ENCODE measurements around the gene LILRA1. TPM values are rescaled to one million over a fixed set of nuclear protein-coding genes. Genes with fewer than 3 reads are reported as not detected.
"Not testable (repeated sequence)": the region's sequence is repeated elsewhere in the genome, so short reads cannot be mapped to it uniquely, and the experiment has no call there.

LILRA1 gene
- total RNA-seq, 1 experiment from 2014 or later = not detected

DNA sequence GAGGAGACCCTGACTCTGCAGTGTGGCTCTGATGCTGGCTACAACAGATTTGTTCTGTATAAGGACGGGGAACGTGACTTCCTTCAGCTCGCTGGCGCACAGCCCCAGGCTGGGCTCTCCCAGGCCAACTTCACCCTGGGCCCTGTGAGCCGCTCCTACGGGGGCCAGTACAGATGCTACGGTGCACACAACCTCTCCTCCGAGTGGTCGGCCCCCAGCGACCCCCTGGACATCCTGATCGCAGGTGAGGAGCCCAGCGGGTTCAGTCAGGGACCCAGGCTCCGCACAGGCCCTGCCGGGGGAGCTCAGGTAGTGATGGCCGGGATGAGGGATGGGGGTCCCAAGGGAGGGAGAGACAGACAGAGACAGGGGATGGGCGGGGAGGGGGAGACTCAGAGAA lies 39.1 kb downstream of the LILRA1 start:
- peaks cover 19% of the 10 kb centered on the region for H3K27me3 Mint-ChIP-seq (ENCODE audit: insufficient read depth, unreplicated experiment)
- H3K4me3 Mint-ChIP-seq (ENCODE audit: unreplicated experiment); H3K36me3 ChIP-seq (ENCODE audit: control insufficient read depth, insufficient read depth, low read length); H3K9me3 Mint-ChIP-seq (ENCODE audit: unreplicated experiment); H3K4me1 Mint-ChIP-seq (ENCODE audit: low read depth, unreplicated experiment); H3K9me3 ChIP-seq; H3K36me3 Mint-ChIP-seq (ENCODE audit: insufficient read depth, unreplicated experiment); CTCF ChIA-PET; POLR2A ChIA-PET; H3K4me1 ChIP-seq; BruUV-seq (replicated peaks); DNase-seq; H3K27ac Mint-ChIP-seq (ENCODE audit: unreplicated experiment); H3K27me3 ChIP-seq (replicated peaks; ENCODE audit: control insufficient read depth, insufficient read depth, low read length); H3K4me3 ChIP-seq (ENCODE audit: low read depth, low read length): not testable (repeated sequence)
- intact Hi-C loops (cut with micrococcal nuclease; ENCODE audit: unreplicated experiment) = loop anchor here (5.0 kb wide), 1 partner anchor 335 kb away; no protein-coding TSS in a partner anchor

DNA sequence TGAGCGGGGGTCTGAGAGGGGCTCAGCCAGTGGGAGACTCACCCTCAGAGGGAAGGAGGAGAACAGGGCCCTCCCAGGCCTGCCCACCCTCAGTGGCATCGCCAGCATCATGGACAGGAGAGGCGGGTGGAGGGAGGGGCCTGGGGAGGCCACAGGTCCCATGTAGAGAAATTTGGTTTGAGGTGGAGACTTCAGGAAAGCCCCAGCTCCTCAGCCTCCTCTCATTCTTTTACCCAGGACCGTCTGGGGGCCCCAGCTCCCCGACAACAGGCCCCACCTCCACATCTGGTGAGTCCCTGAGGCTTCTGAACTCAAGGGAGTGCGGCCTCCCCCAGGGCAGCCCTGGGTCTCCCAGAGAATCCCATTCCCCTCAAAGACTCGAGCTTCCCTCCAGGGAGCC lies 40.0 kb downstream of the LILRA1 start:
- Histone ChIP-seq H3K36me3 (ENCODE audit: control insufficient read depth, insufficient read depth, low read length) (no peaks in the 10 kb centered on the region), H3K9me3 (no peaks in the 10 kb centered on the region), H3K4me1 (no peaks in the 10 kb centered on the region), H3K27me3 (replicated peaks; ENCODE audit: control insufficient read depth, insufficient read depth, low read length) (no peaks in the 10 kb centered on the region; the same call in 1 of the 2 replicates), H3K4me3 (ENCODE audit: low read depth, low read length) (no peak overlapping the region)
- POLR2A ChIA-PET = no interaction called here
- DNase-seq = no peak
- no peak for TF ChIP-seq CTCF (IDR thresholded peaks at IDR 0.05; ENCODE audit: insufficient read depth in 1 of 2, low read depth in 1 of 2, low read length in 1 of 2, severe bottlenecking in 1 of 2, unreplicated experiment in 1 of 2)
- H3K9me3 Mint-ChIP-seq (ENCODE audit: unreplicated experiment) = no peaks in the 10 kb centered on the region
- CTCF ChIA-PET = no interaction called here
- no peaks in the 10 kb centered on the region for H3K36me3 Mint-ChIP-seq (ENCODE audit: insufficient read depth, unreplicated experiment)
- no peaks in the 10 kb centered on the region for H3K4me1 Mint-ChIP-seq (ENCODE audit: low read depth, unreplicated experiment)
- no peak overlapping the region for H3K27ac Mint-ChIP-seq (ENCODE audit: unreplicated experiment)
- no peak overlapping the region for H3K4me3 Mint-ChIP-seq (ENCODE audit: unreplicated experiment)
- BruUV-seq (replicated peaks) = no TSS peak
- intact Hi-C loops (cut with micrococcal nuclease; ENCODE audit: unreplicated experiment) = loop anchor here (5.0 kb wide), 1 partner anchor 336 kb away; no protein-coding TSS in a partner anchor
- H3K27me3 Mint-ChIP-seq (ENCODE audit: insufficient read depth, unreplicated experiment) = peaks cover 20% of the 10 kb centered on the region

GRCh38 chr19:54636081-54636480 lies 42.6 kb downstream of the LILRA1 start:
- H3K4me3 ChIP-seq (ENCODE audit: low read depth, low read length); DNase-seq; H3K4me3 Mint-ChIP-seq (ENCODE audit: unreplicated experiment); H3K9me3 Mint-ChIP-seq (ENCODE audit: unreplicated experiment); H3K9me3 ChIP-seq; H3K27me3 ChIP-seq (replicated peaks; ENCODE audit: control insufficient read depth, insufficient read depth, low read length); H3K27ac Mint-ChIP-seq (ENCODE audit: unreplicated experiment); H3K36me3 ChIP-seq (ENCODE audit: control insufficient read depth, insufficient read depth, low read length); H3K4me1 ChIP-seq; H3K4me1 Mint-ChIP-seq (ENCODE audit: low read depth, unreplicated experiment); CTCF ChIA-PET; BruUV-seq (replicated peaks); POLR2A ChIA-PET; H3K36me3 Mint-ChIP-seq (ENCODE audit: insufficient read depth, unreplicated experiment); intact Hi-C loops (cut with micrococcal nuclease; ENCODE audit: unreplicated experiment): not testable (repeated sequence)
- peaks cover 26% of the 10 kb centered on the region for H3K27me3 Mint-ChIP-seq (ENCODE audit: insufficient read depth, unreplicated experiment)

GRCh38 chr19:54638683-54639082 lies 45.3 kb downstream of the LILRA1 start:
- no peaks in the 10 kb centered on the region for H3K9me3 ChIP-seq
- H3K27me3 ChIP-seq (replicated peaks; ENCODE audit: control insufficient read depth, insufficient read depth, low read length) = no peaks in the 10 kb centered on the region
- Mint-ChIP-seq H3K36me3 (ENCODE audit: insufficient read depth, unreplicated experiment) (no peaks in the 10 kb centered on the region), H3K27me3 (ENCODE audit: insufficient read depth, unreplicated experiment) (peaks cover 25% of the 10 kb centered on the region), H3K27ac (ENCODE audit: unreplicated experiment) (no peak overlapping the region), H3K4me3 (ENCODE audit: unreplicated experiment) (no peak overlapping the region), H3K4me1 (ENCODE audit: low read depth, unreplicated experiment) (no peaks in the 10 kb centered on the region), H3K9me3 (ENCODE audit: unreplicated experiment) (no peaks in the 10 kb centered on the region)
- BruUV-seq (replicated peaks) = no TSS peak
- H3K4me1 ChIP-seq = no peaks in the 10 kb centered on the region
- H3K4me3 ChIP-seq (ENCODE audit: low read depth, low read length) = no peak overlapping the region
- CTCF ChIA-PET = no interaction called here
- no peak for DNase-seq
- TF ChIP-seq CTCF (IDR thresholded peaks at IDR 0.05; ENCODE audit: insufficient read depth in 1 of 2, low read depth in 1 of 2, low read length in 1 of 2, severe bottlenecking in 1 of 2, unreplicated experiment in 1 of 2) = no peak
- H3K36me3 ChIP-seq (ENCODE audit: control insufficient read depth, insufficient read depth, low read length) = no peaks in the 10 kb centered on the region
- intact Hi-C loops (cut with micrococcal nuclease; ENCODE audit: unreplicated experiment) = no loop called here
- POLR2A ChIA-PET = no interaction called here

DNA sequence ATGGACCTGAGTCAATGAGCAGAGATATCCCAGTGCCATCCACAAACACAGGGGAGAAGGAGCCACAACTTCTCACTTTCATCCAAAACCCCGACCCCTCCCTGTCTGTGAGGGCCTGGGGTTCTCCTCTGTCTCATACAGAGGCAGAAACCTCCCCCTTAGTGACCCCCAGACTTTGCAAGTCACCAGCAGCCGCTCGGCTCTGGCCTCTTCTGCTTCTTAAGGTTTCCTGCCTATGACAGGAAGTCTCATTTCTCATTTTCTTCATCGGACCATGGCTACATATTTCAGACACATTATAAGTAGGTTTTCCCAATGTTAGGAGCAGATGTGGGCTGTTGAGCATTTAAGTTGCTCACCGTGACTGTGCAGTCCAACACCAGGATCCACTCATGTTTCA lies 49.5 kb downstream of the LILRA1 start:
- H3K9me3 Mint-ChIP-seq (ENCODE audit: unreplicated experiment); H3K27ac Mint-ChIP-seq (ENCODE audit: unreplicated experiment); H3K4me3 Mint-ChIP-seq (ENCODE audit: unreplicated experiment); CTCF ChIA-PET; H3K36me3 ChIP-seq (ENCODE audit: control insufficient read depth, insufficient read depth, low read length); H3K4me3 ChIP-seq (ENCODE audit: low read depth, low read length); H3K4me1 ChIP-seq; DNase-seq; POLR2A ChIA-PET; H3K27me3 ChIP-seq (replicated peaks; ENCODE audit: control insufficient read depth, insufficient read depth, low read length); intact Hi-C loops (cut with micrococcal nuclease; ENCODE audit: unreplicated experiment); H3K4me1 Mint-ChIP-seq (ENCODE audit: low read depth, unreplicated experiment); BruUV-seq (replicated peaks); H3K36me3 Mint-ChIP-seq (ENCODE audit: insufficient read depth, unreplicated experiment); H3K9me3 ChIP-seq: not testable (repeated sequence)
- H3K27me3 Mint-ChIP-seq (ENCODE audit: insufficient read depth, unreplicated experiment) = peaks cover 18% of the 10 kb centered on the region

DNA sequence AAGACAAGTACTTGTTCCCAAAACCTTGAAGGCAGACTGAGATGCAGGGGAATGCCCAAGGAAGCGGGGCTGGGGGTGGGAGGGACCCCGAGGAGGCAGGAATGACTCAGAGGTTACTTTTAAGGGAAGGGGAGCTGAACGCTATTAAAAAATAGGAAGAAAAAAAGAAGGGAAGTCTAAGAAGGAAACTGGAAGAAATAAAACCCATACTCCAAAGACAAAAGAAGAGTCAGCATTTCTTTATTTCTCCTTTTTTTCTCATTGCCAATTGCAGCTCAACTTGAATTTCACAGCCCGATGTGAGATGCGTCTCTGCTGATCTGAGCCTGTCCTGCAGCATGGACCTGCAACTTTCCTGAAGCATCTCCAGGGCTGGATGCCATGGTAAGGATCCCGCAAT lies 50.2 kb downstream of the LILRA1 start:
- POLR2A ChIA-PET; H3K4me3 ChIP-seq (ENCODE audit: low read depth, low read length); H3K4me1 Mint-ChIP-seq (ENCODE audit: low read depth, unreplicated experiment); H3K4me3 Mint-ChIP-seq (ENCODE audit: unreplicated experiment); H3K36me3 Mint-ChIP-seq (ENCODE audit: insufficient read depth, unreplicated experiment); intact Hi-C loops (cut with micrococcal nuclease; ENCODE audit: unreplicated experiment); H3K27me3 ChIP-seq (replicated peaks; ENCODE audit: control insufficient read depth, insufficient read depth, low read length); H3K9me3 Mint-ChIP-seq (ENCODE audit: unreplicated experiment); H3K4me1 ChIP-seq; DNase-seq; H3K27ac Mint-ChIP-seq (ENCODE audit: unreplicated experiment); H3K9me3 ChIP-seq; CTCF ChIA-PET; H3K36me3 ChIP-seq (ENCODE audit: control insufficient read depth, insufficient read depth, low read length); BruUV-seq (replicated peaks): not testable (repeated sequence)
- peaks cover 20% of the 10 kb centered on the region for H3K27me3 Mint-ChIP-seq (ENCODE audit: insufficient read depth, unreplicated experiment)

Measured in Caco-2 (cell line).